SK-N-SH treated with all-trans-retinoic acid at 6 μM for 48 hours (cell line): ENCODE measurements around the gene WASF3.

Source experiments
- ATAC-seq: fragments of 200-7000 bp; cut with Tn5 transposase; 3 replicates; pipeline ENCODE4 v1.9.1; 2020; ENCODE audit warnings: mild to moderate bottlenecking, moderate library complexity
- ARNTL ChIP-seq: fragments of 450-650 bp; formaldehyde crosslinking; IDR thresholded peaks from 2 replicates; pipeline ENCODE4 v1.5.0; 2020; ENCODE audit warnings: low read depth, mild to moderate bottlenecking, moderate library complexity, borderline replicate concordance
- BACH2 ChIP-seq: fragments of 250-450 bp; sonication (Bioruptor Pico); IDR thresholded peaks from 2 replicates; pipeline ENCODE4 v1.9.0; 2021; ENCODE audit warnings: mild to moderate bottlenecking, borderline replicate concordance
- CREB5 ChIP-seq: fragments of 250-450 bp; sonication (Bioruptor Pico); IDR thresholded peaks from 2 replicates; pipeline ENCODE4 v1.5.1; 2020; ENCODE audit warnings: low read depth, mild to moderate bottlenecking, moderate library complexity
- CSDC2 ChIP-seq: fragments of 250-450 bp; sonication (Bioruptor Pico); IDR thresholded peaks from 2 replicates; pipeline ENCODE4 v1.5.0; 2020; ENCODE audit warnings: mild to moderate bottlenecking, moderate library complexity
- CSRNP3 ChIP-seq: fragments of 250-450 bp; sonication (Bioruptor Pico); IDR thresholded peaks from 2 replicates; pipeline ENCODE4 v1.5.1; 2021; ENCODE audit warnings: mild to moderate bottlenecking, moderate library complexity
- GLIS3 ChIP-seq: fragments of 250-450 bp; sonication (Bioruptor Pico); IDR thresholded peaks from 2 replicates; pipeline ENCODE4 v1.5.0; 2020; ENCODE audit warnings: mild to moderate bottlenecking, moderate library complexity
- ISL1 ChIP-seq: fragments of 250-450 bp; sonication (Bioruptor Pico); IDR thresholded peaks from 2 replicates; pipeline ENCODE4 v2.1.2; 2022; ENCODE audit warnings: mild to moderate bottlenecking, moderate library complexity
- OSR1 ChIP-seq: fragments of 250-450 bp; sonication (Bioruptor Pico); IDR thresholded peaks from 2 replicates; pipeline ENCODE4 v1.8.0; 2022; ENCODE audit warnings: moderate library complexity, mild to moderate bottlenecking, inconsistent platforms
- PATZ1 ChIP-seq: fragments of 250-450 bp; sonication (Bioruptor Pico); IDR thresholded peaks from 2 replicates; pipeline ENCODE4 v1.8.0; 2020; ENCODE audit warnings: mild to moderate bottlenecking, moderate library complexity, borderline replicate concordance
- POU6F1 ChIP-seq: fragments of 250-450 bp; sonication (Bioruptor Pico); IDR thresholded peaks from 2 replicates; pipeline ENCODE4 v1.8.0; 2021; ENCODE audit warnings: low read depth, mild to moderate bottlenecking, moderate library complexity, borderline replicate concordance
- PPARA ChIP-seq: fragments of 250-450 bp; sonication (Bioruptor Pico); IDR thresholded peaks from 2 replicates; pipeline ENCODE4 v1.5.0; 2020; ENCODE audit warnings: mild to moderate bottlenecking, borderline replicate concordance
- RARB ChIP-seq: fragments of 250-450 bp; sonication (Bioruptor Pico); IDR thresholded peaks from 2 replicates; pipeline ENCODE4 v1.8.0; 2021; ENCODE audit warnings: mild to moderate bottlenecking, moderate library complexity
- TCF4 ChIP-seq: fragments of 250-450 bp; sonication (Bioruptor Pico); IDR thresholded peaks from 2 replicates; pipeline ENCODE4 v1.8.0; 2021; ENCODE audit warnings: mild to moderate bottlenecking, moderate library complexity, borderline replicate concordance
- TOX ChIP-seq: fragments of 250-450 bp; sonication (Bioruptor Pico); IDR thresholded peaks from 2 replicates; pipeline ENCODE4 v1.8.0; 2021; ENCODE audit warnings: mild to moderate bottlenecking, moderate library complexity, borderline replicate concordance
- ZC3H10 ChIP-seq: fragments of 250-450 bp; sonication (Bioruptor Pico); IDR thresholded peaks from 2 replicates; pipeline ENCODE4 v1.5.1; 2021; ENCODE audit warnings: mild to moderate bottlenecking, moderate library complexity
- ZFP3 ChIP-seq: fragments of 250-450 bp; sonication (Bioruptor Pico); IDR thresholded peaks from 2 replicates; pipeline ENCODE4 v1.5.0; 2020; ENCODE audit warnings: mild to moderate bottlenecking, moderate library complexity
- ZNF70 ChIP-seq: fragments of 450-650 bp; formaldehyde crosslinking; IDR thresholded peaks from 2 replicates; pipeline ENCODE4 v1.5.0; 2020; ENCODE audit warnings: mild to moderate bottlenecking, moderate library complexity
- ZNF8 ChIP-seq: fragments of 450-650 bp; formaldehyde crosslinking; IDR thresholded peaks from 2 replicates; pipeline ENCODE4 v1.5.0; 2020; ENCODE audit warnings: mild to moderate bottlenecking, moderate library complexity

WASF3 gene

GRCh38 chr13:26583662-26584061 lies 26.2 kb downstream of the WASF3 start:
- no peak for TF ChIP-seq CSRNP3 (CRISPR knock-in tag)
- no peak for TF ChIP-seq OSR1 (CRISPR knock-in tag)
- no peak for TF ChIP-seq GLIS3 (CRISPR knock-in tag)
- TF ChIP-seq TCF4 (CRISPR knock-in tag), result no peak
- no peak for TF ChIP-seq POU6F1
- no peak for TF ChIP-seq ZC3H10 (CRISPR knock-in tag)
- no peak for TF ChIP-seq ARNTL (CRISPR knock-in tag)
- TF ChIP-seq PATZ1 (CRISPR knock-in tag), result no peak
- TF ChIP-seq, all 23 proteins: peak for 0

GRCh38 chr13:26584713-26585112 lies 27.2 kb downstream of the WASF3 start:
- ATAC-seq, result peak; percentile 88
- TF ChIP-seq BACH2 (no peak), ISL1 (0 out of 2 replicates have a peak, but pooled peaks have one; percentile 24)

More at GRCh38 chr13:26583662-26584061, 26.2 kb downstream of the WASF3 start:
- ATAC-seq, result no peak

GRCh38 chr13:26585136-26585535 lies 27.7 kb downstream of the WASF3 start:
- ATAC-seq, result peak; percentile 58
- TF ChIP-seq RARB (CRISPR knock-in tag) (no peak), PPARA (CRISPR knock-in tag) (no peak), PATZ1 (CRISPR knock-in tag) (no peak), ZNF70 (no peak), POU6F1 (no peak), CSDC2 (CRISPR knock-in tag) (no peak), TCF4 (CRISPR knock-in tag) (no peak), CREB5 (CRISPR knock-in tag) (no peak), CSRNP3 (CRISPR knock-in tag) (no peak), ARNTL (CRISPR knock-in tag) (no peak), ZC3H10 (CRISPR knock-in tag) (no peak)

GRCh38 chr13:26587251-26587650 lies 29.8 kb downstream of the WASF3 start:
- ATAC-seq, result no peak
- no peak for TF ChIP-seq BACH2
- no peak for TF ChIP-seq ARNTL (CRISPR knock-in tag)
- TF ChIP-seq OSR1 (CRISPR knock-in tag), result no peak
- no peak for TF ChIP-seq ZNF8 (CRISPR knock-in tag)
- no peak for TF ChIP-seq ZFP3 (CRISPR knock-in tag)
- no peak for TF ChIP-seq GLIS3 (CRISPR knock-in tag)
- no peak for TF ChIP-seq CREB5 (CRISPR knock-in tag)
- TF ChIP-seq ISL1, result no peak
- no peak for TF ChIP-seq ZC3H10 (CRISPR knock-in tag)
- no peak for TF ChIP-seq TOX (CRISPR knock-in tag)
- TF ChIP-seq POU6F1, result no peak
- no peak for TF ChIP-seq CSDC2 (CRISPR knock-in tag)
